Activated CD8-positive, alpha-beta memory T cell treated with anti-CD3 and anti-CD28 coated beads for 4 hours (primary cell): ENCODE results near the gene CALHM2.
"Not testable (repeated sequence)": the region's sequence is repeated elsewhere in the genome, so short reads cannot be mapped to it uniquely, and the experiment has no call there.

Source experiments
- DNase-seq, 2 donors: peaks; one replicate each; pipeline ENCODE4 v3.0.0-alpha.2; 2020; ENCODE audit warnings: low read depth in 2 of 2

Gene CALHM2

DNA sequence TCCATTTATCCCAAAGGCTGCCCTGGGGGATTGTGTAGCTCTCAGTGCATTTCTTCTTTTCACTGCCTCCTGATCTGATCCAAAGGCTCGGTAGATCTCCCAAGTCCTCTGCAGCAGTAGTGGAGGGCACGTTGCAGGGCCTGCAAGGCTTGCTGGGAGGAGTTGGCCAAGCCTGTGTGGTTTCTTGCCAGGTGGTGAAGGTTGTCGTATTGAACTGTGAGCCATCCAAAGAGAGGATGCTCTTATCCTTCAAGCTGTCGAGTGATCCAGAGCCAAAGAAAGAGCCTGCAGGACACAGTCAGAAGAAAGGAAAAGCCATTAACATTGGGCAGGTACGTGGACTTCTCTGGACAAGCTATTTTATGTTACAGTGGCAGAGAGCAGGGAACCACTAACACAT lies 34.6 kb downstream of the CALHM2 start:
- DNase-seq: no peak

DNA sequence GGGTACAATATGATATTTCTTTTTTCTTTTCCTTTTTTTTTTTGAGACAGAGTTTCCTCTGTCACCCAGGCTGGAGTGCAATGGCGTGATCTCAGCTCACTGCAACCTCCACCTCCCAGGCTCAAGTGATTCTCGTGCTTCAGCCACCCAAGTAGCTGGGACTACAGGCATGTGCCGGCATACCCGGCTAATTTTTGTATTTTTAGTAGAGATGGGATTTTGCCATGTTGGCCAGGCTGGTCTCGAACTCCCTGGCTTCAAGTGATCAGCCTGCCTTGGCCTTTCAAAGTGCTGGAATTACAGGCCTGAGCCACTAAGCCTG lies 35.1 kb downstream of the CALHM2 start:
- DNase-seq: not testable (repeated sequence)

DNA sequence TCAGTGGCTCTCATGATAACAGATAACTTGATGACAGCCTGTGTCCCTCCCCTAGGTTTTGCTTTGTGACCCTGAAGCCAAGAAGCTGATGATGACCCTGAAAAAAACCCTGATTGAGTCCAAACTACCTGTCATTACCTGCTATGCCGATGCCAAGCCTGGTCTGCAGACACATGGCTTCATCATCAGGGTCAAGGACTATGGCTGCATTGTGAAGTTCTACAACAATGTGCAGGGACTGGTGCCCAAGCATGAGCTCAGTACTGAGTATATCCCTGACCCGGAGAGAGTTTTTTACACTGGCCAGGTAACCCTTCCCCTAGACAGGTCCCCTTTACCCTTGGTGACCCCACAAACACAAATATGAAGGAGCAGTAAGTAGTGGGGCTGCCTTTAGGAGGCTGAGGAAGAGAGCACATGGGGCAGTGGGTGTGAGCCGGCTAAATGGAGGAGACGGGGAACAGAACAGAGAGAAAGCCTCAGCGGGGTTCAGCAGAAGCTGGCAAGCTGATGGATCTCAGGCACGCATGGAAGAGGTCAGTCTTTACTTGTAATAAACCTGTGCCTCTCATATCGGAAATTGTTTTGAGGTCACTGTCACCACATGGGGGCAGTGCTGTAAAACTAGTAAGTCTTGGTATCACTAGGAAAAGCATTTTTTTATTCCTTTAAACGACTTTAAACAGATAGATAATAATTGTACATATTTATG lies 35.6 kb downstream of the CALHM2 start:
- DNase-seq: peak; percentile 22 to 43

DNA sequence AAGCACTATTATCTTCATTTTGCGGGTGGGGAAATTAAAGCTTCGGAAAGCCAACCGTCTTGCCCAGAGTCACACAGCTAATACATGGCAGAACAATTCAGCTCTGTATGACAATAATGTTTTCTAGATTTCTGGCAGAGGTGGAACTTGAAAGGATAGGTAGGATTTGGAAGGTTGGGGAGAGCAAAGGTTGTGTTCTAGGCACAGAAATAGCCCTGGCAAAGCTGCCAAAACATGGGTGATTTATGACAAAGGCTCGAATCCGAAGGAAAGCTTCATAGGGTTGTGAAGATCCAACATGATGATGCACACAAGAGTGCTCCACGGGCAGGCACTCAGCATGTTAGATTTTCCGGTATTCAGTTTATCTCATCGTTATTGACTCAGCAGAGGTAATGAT lies 36.6 kb downstream of the CALHM2 start:
- no peak for DNase-seq

DNA sequence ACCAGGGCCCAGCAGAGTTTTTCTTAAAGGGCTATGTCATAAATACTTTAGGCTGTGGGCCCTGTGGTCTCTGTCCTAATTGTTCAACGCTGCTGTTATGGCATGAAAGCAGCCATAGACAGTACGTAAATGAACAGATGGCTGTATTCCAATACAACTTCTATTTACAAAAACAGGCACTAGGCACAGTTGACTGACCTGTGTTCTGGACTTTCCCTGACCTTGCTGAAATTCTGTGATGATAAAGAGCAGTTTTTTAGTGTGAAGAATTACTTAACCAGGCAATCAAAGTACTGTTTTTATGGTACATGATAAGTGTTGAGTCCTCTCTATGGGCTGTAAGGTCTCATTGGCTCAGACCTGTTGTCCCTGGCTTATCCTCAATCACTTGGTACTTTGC lies 38.6 kb downstream of the CALHM2 start:
- no peak for DNase-seq

DNA sequence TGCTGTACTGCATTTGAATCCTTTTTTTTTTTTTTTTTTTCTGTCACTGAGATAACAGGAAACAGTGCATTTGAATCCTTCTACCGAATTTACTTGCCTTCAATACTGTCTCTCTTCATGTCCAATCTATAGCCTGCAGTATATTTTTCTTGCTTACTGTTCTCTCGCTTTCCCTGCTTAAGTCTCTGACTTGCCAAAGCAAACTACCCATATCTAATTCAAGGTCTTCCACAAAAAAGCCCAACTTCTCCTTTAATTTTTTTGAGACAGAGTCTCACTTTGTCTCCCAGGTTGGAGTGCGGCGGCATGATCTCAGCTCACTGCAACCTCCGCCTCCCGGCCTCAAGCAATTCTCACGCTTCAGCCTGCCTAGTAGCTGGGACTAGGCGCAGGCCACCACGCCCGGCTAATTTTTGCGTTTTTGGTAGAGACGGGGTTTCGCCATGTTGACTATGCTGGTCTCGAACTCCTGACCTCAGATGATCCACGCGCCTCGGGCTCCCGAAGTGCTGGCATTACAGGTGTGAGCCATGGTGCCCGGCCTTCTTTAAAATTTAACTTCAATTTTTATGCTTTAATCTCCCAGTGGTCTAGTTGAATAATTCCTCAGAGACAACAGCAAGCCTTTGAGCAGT lies 54.9 kb downstream of the CALHM2 start:
- DNase-seq: no peak

DNA sequence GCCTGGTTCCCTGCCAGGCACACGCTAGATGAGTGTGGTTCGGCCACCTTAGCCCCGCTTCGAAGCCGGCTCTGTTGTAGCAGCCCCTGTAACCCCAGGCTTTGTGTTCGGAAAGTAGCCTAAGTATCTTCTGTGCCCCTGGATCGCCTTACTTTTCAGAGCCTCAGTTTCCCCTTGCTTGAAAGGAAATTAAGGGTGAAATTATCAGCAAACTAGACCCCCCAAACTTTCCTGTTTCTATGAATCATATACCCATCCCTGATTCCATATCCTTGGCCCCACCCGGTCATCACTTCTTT lies 55.4 kb downstream of the CALHM2 start:
- no peak for DNase-seq
